ENCODE data around the gene BICDL1. TPM values are rescaled to one million over a fixed set of nuclear protein-coding genes. Genes with fewer than 3 reads are reported as not detected.

The BICDL1 gene
- total RNA-seq, 1 donor from 2014 or later, result not detected

DNA sequence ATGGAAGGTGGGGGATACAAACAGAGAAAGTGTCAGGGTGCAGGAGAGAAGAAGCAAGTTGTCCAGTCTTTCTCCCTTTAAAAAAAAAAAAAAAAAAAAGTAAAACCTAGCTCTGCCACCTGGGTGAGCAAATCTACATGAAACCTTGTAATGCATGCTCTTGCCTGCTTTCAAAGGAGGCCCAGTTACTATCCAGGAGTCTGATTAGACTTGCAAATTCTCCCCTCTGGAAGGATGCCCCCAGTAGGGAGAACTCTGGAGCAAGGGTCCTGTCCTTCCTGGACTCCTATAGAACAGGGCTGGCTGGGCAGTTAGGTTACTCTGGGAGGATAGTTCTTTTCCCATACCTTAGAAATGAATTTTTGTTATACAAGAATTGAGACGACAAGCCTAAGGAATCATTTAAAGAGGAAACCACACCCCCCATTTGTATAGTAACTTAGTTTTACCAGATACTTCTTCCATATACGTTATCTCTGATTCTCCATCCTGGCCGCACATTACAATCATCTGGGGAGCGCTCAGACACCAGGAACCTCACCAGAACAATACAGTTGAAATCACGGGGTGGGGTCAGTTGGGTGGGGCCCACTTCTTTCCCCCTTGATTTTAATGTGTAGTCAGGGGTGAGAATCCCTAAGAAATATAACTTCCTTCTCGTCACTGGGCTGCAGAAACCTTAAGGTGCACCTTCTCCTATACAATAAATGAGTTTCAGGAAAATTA, 97.0 kb downstream of the BICDL1 start:
- DNase-seq, result no peak

DNA sequence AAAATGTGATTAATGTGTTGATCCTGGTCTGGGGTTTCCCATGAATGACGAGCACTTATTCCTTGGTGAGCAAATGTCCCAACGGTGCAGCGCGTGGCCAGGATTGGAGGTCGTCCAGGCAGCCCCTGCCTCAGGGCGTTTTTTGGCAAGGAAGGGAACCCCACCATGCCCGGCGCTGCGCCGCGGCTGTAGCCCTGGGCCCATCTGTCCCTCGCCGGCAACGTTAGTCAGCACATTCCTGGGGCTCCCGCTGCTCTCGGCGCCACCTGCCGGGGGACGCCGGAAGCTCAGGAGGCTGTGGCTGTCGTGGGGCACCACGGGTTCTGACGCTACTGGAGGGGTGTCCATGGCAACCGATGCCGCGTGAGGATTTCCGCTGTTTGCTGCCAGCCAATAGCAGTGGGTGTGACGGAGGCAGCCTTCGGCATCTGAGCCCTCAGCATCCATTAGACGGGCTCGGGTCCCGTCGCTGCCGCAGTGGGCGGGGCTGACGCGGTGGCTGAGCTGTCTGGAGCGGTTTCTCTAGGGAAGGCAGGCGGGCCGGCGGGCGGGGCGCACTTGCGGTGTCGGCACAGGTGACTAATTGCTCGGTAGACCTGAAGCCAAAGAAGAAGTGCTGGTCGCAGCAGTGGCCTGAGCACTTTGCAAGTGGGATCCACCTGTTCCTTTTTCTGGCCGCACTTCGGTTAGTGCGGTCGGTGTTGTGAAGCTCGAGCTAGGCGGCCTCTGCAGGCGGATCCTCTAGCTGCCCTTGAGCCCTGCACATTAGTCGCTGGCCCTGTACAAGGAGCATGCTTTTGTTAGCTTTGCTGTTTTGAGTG, 98.0 kb downstream of the BICDL1 start:
- DNase-seq, result peak; percentile 99

DNA sequence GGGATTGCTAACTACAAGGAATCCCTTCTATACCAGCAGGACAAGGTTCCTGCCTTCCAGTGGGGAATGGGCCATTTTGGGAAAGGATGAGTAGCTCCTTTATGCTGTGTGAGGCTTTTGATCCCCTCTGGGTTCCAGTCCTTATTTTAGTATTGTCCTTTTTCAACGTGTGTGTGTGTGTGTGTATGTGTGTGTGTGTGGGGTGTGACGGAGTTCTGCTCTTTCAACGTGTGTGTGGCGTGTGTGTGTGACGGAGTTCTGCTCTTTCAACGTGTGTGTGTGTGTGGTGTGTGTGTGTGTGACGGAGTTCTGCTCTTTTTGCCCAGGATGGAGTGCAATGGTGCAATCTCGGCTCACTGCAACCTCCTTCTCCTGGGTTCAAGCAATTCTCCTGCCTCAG, 100.1 kb downstream of the BICDL1 start:
- no peak for DNase-seq

DNA sequence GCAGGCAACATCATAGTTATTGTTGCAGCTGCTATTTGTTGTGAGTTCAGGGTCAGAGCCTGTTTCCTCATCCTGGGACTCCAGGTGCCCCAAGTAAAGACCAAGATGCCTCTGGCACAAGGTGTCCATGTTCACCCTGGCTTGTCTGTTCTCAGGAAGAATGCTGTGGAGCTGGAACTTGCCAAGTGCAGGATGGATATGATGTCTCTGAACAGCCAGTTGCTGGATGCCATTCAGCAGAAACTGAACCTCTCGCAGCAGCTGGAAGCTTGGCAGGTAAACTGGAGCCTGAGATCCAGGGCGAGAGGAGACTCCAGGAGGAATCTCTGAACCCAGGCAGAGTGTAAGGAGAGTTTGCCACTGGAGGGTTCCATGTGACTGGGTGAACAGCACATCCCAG, 100.8 kb downstream of the BICDL1 start:
- DNase-seq, result no peak

DNA sequence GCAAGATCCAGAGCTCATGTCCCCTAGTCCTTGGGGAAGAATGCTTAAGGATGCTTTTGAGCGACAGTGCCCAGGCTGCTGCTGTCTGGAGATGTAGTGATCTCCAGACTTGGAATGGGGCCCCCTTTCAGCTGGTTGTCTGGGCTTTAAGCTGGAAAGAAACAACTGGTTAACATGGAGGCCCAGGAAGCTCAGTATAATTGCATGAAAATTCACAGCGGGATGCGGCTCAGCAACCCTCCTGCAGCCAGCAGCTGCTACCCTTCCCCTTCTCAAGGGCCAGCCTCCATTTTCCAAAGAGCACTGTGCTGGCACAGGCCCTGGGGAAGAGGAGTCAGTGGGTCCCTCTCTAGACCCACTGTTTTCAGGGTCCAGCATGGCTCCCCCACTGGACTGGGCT, 101.2 kb downstream of the BICDL1 start:
- no peak for DNase-seq

DNA sequence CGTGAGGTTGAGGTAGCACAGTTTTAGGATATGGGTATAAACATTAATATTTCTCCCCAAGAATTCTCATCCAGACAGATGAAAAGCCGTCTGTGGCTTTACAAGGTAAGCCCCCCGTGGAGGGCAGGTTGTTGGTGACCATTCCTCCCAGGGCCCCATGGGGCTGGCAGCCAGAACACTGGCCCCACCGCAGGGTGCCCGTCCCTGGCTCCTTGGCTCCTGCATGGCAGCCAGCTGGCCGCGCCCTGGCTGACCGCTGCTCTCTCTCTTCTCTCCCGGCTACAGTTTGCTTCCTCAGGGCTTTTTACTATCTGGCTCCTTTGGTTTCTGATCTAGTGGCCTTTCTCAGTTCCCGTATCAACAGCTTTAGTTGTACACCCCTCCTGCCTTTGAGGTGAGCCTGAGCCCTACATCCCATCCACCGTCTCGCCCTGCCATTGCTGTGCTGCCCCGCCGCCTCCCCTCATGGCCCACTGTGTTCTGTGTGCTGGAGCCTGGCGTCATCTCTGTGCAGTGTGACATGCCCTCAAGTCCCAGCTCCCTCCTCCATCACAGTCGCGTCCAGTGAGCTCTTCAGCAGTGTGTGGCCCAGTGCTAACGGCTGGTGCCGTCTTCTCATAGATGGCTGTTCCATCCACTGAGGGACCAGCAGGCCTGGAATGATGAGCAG, 101.7 kb downstream of the BICDL1 start:
- no peak for DNase-seq

DNA sequence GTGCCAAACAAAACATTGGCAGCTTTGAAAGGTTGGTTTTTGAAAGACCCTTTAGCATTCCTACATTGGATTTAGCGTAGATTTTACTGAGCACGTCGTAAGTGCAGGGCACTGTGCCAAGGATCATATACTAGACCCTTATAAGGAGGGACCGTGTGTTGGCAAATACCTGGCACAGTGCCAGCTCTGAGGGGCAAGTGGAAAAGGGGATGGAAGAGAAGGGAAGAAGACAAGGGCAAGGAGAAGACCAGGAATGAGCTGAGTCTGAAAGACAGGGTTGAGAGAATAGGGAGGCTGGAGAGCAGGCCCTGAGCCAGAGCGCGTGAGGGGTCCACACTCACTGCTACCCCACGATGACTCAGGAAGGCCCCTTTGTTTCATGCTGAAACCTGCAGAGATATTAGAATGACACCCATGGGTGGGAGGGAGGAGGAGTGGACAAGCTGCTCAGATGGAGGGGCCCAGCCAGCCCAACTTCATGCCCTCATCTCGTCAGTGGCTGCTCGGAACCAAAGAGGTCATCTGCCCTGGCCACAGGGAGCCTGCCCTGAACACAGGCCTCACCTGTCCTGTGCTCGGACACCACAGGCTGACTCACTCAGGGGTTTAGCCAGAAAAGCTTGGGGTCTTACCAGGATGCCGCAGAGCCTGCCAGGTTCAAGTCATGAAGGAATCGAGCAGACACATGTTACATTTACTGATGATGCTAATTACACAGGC, 102.5 kb downstream of the BICDL1 start:
- no peak for DNase-seq

DNA sequence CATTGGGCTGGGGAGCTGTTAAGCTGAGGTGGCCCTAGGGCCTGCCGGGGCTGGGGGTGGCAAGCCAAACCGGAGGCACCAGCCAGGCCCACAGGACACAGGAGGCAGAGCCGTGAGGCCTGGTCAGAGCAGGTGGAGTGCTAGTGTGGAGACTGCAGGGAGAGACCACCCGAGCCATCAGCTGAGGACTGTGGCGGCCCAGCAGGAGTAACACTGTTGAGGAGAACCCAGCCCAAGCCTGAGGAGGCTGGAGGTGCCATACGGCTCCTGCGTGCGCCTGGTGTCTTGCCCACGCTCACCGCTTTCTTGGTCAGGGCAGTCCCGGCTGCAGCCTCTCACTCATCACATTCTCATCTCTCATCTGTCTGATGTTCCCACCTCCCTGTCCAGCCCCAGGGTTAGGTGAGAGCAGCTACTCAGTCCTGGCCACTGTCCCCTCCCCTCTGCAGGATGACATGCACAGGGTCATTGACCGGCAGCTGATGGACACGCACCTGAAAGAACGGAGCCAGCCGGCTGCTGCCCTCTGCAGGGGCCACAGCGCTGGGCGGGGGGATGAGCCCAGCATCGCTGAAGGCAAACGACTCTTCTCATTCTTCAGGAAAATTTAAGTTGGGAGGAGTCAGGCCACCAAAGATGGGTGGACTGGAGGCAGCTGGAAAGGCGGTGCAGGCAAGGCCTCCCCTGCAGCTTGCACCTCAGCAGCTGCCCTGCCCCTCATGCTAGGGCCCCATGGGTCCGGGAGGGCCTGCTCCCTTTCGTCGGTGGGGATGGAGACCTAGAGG, 103.7 kb downstream of the BICDL1 start:
- no peak for DNase-seq

DNA sequence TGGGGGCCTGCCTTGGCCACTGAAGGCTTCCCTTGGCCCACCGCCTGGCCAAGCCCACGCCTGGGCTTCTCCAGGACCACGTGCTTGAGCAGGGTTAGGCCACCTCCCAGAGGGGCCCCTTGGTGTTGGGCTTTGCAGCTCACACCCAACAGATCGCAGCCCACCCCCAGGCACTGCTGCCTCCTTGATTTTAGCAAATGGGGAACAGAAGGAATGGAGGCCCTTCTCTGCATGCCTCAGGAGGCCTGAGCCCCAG, 104.2 kb downstream of the BICDL1 start:
- no peak for DNase-seq

DNA sequence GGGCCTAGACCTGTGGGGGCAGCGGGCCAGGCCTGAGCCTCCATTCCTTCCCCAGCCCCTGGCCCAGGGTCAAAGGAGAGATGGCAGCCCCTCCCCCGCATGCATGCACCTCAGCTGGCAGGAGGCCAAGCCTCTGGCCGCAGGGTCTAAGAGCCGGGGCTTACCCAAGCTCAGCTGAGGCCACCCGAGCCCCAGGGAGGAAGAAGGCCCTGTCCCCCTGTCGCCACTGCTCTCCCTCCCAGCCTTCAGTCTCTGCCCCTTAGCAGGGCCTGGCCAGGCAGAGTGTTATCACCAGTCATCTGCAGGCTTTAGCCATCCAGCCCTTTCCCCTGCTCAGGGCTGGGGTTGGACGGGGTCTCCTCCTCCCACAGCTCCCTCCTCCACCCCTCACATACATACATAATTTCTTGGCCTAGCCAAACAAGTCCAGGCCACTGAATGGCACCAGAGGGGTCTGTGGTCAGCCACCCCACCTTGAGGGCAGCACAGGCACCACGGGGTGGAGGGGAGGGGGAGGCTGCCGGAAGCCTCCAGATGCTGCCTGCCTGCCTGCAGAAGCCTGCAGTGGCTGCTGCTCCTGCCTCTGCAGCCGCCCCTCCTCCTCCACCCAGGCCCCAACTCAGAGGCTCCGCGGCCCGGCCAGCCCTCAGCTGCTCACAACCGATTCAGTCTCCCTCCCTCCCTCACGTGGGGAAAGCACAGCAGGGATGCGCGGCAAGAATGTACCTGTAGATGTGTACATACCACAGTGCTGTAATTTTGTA, 104.7 kb downstream of the BICDL1 start:
- no peak for DNase-seq

DNA sequence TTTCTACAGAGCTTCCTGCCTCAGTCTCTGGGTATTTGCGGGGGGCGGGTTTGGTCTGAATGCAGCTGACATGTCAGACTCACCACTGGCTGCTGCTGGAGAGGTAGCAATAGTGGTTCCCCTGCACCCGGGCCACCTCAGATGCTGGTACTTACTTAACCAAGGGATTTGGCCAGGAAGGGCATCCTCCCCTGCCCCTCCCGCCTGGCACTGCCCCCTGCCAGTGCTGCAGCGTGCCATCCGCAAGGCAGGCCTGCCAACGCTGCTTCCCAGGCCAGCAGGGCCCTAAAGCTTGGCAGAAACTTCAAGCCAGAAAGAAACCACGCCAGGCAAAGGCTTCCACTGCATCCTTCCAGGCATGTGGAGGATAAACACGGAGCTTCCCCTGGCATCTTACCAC, 105.4 kb downstream of the BICDL1 start:
- no peak for DNase-seq

DNA sequence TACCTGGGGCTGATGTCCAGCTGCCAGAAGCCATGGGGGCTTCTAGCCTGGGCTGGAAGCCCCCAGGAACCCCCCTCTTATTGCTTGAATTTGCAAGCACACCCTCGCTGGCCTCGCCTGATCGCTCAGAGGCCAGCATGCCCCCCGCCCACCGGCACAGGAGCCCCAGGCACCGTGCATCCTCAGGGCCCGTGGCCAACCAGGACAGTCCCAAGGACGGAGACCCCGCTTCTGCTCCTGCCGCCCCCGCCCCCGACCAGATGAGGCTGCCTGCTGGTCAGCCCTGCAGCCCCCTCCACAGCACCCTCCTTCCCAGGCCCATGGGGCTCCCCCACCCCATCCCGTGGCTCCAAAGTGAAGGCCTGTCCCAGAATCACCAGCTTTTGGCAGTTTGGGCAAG, 106.3 kb downstream of the BICDL1 start:
- DNase-seq, result no peak

DNA sequence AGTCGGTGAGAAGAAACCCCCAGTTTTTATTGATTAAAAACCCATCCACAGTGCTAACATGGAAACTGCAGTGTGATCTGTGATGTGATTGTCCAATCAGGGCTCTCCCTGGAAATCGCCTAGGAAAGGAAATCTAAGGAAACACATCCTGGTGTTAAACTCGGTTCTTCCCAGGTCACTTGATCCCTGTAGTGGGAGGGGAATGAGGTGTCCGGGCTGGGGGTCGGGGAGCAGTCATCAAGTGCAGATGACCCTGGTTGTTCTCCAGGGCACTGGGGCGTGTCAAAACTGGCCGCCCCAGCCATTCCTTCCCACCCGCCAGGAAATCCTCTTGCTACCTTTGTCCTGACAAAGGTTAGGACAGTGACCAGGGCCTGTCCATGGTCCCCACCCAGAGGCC, 106.7 kb downstream of the BICDL1 start:
- no peak for DNase-seq

DNA sequence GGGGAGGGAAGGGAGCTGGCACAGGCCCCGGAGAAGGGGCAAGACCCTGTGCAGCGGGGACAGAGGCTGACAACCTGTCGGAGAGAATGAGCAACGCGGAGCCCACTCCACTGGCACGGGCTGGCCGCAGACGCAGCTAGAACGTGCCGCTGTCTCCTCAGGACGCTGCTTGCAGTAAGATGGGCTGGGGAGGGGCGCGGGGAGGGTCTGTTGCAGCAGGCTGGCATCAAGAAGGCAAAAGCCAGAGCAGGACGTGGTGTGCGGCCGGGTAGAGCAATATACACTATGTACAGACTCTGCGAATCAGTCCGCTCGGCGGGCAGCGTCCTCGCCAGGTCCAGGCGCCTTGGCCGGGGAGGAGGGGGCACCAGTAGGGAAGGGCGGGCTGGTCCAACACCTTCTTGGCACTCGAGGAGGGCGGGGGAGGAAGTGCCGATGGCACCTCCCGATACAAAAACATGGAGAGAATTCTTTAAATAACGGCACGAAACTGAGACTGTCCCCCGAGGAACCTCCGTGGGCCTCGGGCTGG, 107.7 kb downstream of the BICDL1 start:
- no peak for DNase-seq

DNA sequence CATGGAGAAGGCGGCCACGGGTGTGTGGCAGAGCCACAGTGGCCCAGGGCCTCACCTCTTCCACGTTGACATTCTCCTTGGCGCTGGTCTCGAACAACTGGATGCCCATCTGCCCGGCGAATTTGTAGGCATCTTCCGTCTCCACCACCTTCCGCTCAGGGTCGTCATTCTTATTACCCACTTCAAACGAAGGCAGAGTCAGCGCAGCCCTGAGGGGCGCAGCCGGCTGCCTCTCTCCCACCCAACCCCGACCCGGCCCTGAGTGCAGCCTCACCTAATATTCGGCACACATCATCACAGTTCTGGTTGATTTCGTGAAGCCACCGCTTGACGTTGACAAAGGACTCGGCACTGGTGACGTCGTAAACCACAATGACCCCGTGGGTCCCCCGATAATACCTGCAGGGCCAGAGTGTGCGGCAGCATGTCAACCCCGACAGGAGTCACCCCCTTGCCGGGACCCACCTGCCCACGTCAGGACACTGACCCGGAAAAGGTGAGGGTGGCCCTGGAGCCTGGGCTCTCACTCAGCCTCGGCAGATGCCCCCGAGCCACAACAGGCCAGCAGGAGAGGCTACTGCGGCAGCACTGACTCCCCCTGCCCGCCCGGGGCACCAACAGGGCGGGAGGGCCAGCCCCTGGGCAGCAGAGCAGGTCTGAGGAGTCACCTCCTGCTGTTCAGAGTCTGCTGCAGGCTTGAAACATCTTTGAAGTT, 109.9 kb downstream of the BICDL1 start:
- no peak for DNase-seq

DNA sequence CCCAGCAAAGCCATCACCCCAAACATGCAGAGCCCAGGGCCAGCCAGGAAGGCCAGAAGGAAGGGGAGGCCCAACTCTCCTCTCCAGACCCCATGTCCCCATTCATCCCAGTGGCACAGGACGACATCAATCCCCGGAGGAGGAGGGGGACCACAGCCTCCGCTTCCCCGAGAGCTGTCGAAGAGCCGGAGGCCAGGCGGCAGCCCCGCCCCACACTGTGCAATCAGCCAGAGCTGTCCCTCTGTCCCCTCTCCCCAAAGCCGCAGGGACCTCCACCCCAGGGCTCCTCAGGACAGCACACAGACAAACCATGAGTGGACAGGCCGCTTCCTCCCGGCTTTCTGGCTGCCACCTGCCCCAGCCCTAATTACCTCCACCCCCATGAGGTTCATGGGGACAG, 110.7 kb downstream of the BICDL1 start:
- DNase-seq, result no peak

DNA sequence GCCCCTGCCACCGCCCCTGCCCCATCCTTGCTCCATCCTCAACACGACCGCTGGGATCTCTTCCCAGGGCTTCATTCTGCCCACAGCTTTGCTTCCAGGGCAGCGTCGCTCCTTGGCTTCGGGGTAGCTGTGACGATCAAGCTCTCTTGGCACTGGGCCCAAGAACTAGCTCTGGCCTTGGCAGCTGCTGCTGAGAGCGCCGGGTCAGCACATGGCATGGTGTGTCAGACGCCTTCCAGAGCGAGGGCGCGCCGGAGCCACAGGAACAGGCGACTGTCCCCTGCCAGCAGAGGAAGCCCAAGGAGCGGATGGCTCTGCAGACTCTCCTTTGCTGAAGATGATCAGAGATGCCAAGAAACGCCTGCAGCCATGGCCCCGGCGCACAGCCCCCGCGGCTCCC, 111.6 kb downstream of the BICDL1 start:
- DNase-seq, result peak; percentile 64

DNA sequence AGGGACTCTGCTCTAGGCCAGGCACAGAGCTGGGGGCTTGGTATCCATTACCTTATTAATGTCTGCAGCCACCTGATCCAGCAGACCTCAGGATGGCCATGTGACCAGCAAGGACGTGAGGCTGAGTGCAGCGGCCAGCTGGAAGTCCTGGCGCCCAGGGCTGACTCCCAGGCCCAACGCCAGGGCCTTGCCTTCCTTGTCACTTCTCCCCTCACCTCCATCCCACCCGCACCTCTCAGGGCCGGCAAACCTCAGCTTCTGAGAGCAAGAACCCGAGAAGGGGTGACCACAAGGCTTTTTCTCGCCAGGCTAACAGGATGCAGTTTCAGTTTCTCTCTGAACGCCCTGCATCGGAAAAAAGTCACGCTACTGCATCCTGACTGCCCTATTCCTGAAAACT, 112.1 kb downstream of the BICDL1 start:
- DNase-seq, result no peak

DNA sequence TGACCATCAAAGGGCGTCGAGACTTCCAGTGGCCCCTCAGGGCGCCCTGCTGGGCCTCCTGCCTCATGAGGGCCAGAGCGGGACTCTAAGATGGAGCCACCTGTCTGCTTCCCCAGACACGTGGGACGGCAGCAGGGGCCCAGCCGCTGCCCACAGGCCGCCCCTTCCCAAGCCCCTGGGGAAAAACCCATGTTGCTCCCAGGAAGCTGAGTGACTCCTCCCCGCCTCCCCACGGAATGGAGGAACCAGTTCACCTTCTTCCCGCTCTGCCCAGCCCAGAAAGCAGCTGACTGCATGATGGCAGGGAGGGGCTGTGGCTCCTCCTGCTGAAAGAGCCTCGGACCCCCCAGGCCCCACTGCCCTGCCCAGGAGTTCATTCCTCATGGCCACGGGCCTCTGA, 112.6 kb downstream of the BICDL1 start:
- DNase-seq, result no peak

DNA sequence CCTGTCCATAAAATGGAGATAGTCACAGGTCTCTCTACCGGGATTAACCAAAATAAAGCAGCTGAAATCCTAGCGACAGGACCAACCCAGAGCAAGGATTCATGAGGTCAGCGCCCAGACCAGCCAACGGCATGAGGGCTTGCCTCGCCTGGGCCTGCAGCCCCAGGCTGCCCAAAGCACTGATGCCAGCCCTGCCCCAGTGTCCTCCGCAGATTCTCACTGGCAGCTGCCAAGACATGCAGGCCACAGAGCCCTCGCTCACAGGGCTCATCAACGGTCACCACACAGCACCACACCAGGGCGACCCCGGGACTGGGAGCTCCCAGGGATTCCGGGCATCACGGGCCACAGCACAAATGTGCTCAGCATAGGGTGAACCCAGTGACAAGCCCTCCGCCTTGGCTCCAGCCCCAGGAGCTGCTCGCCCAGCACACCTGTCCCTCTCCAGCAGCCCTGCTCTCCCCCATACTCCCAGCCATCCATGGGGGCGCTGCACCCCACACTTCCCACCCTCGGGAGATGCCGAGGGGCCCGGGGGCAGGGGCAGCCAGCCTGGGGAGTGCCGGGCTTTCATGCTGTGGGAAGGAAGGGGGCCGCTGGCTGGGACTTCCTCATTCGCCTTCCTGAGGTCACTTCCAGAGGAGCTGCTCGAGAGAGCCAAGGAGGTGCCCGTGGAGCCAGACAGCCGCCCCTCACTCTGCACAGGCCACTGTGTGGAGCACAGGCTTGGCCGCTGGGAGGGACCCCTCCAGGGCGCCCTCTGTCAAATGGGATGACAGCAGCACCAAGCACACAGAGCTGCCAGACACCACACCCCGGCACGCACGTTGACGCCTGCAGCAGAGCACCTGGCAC, 113.4 kb downstream of the BICDL1 start:
- no peak for DNase-seq

All from dermis blood vessel endothelial cell (primary cell).